ENCODE data around the gene PEAK3.

DNA sequence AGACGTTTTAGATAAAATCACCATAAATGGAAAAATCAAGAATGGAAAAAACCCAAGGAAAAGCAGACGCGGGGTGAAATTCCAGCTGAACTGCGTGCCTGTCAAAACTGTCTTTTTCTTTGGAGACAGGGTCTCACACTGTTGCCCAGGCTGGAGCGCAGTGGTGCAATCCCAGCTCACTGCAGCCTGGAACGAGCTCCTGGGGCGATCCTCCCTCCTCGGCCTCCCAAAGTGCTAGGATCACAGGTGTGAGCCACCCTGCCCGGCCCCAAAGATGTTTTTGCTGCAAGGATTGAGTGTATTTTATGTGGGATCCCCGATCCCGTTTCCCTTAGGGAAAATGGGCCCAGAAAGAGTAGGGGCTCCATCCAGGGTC is 875 bp upstream of the PEAK3 start:
- TF ChIP-seq, protein P1, sequence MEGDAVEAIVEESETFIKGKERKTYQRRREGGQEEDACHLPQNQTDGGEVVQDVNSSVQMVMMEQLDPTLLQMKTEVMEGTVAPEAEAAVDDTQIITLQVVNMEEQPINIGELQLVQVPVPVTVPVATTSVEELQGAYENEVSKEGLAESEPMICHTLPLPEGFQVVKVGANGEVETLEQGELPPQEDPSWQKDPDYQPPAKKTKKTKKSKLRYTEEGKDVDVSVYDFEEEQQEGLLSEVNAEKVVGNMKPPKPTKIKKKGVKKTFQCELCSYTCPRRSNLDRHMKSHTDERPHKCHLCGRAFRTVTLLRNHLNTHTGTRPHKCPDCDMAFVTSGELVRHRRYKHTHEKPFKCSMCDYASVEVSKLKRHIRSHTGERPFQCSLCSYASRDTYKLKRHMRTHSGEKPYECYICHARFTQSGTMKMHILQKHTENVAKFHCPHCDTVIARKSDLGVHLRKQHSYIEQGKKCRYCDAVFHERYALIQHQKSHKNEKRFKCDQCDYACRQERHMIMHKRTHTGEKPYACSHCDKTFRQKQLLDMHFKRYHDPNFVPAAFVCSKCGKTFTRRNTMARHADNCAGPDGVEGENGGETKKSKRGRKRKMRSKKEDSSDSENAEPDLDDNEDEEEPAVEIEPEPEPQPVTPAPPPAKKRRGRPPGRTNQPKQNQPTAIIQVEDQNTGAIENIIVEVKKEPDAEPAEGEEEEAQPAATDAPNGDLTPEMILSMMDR (IDR thresholded peaks at IDR 0.05), result no peak
- TF ChIP-seq POLR2A (IDR thresholded peaks at IDR 0.05), result no peak

All from uterus (tissue), 2 donors.